ENCODE data around the gene CTSO. TPM values are rescaled to one million over a fixed set of nuclear protein-coding genes. Genes with fewer than 3 reads are reported as not detected.

The CTSO gene
- total RNA-seq, 1 experiment from 2014 or later: 0.81 TPM

DNA sequence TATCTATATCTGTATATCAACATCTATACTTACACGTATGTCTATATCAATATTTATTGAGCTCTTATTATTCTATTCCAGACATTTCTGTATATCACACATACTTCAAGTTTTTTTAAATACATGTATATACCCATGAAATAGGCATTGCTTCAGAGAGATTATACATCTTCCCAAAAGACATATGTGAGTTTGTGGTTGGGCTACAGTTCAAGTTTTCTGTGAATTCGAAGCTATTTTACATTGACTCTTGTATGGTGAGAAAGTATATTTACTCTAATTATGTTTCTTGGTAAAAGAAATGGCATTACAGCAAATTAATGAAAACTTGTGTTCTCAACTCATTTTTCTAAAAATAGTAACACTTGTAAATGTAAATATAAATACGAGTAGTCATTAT lies 46.8 kb upstream of the CTSO start:
- Histone ChIP-seq H4K5ac (ENCODE audit: insufficient read length, low read depth, low read length) (no peak overlapping the region), H2BK12ac (ENCODE audit: insufficient read length, low read depth, low read length) (no peak overlapping the region), H4K20me1 (ENCODE audit: control insufficient read depth, insufficient read depth, insufficient read length) (no peaks in the 10 kb centered on the region), H2AK5ac (ENCODE audit: insufficient read length, low read length) (no peak overlapping the region), H2BK15ac (ENCODE audit: low read depth, low read length) (no peak overlapping the region), H4K91ac (ENCODE audit: insufficient read length, low read depth, low read length) (no peak overlapping the region), H3K9ac (ENCODE audit: extremely low read depth, insufficient read length, low read length) (no peak overlapping the region), H3K23ac (ENCODE audit: insufficient read length, low read depth, low read length) (no peak overlapping the region), H2BK20ac (ENCODE audit: low read depth, low read length, poor library complexity, severe bottlenecking) (no peak overlapping the region), H3K79me1 (ENCODE audit: insufficient read depth, low read depth, low read length, poor library complexity, severe bottlenecking) (no peaks in the 10 kb centered on the region), H2AFZ (ENCODE audit: low read length) (no peak overlapping the region), H3K4me2 (ENCODE audit: insufficient read depth, insufficient read length, low read length) (no peak overlapping the region), H4K8ac (replicated peaks; ENCODE audit: insufficient read length, low read depth, low read length) (no peak overlapping the region), H3K9me3 (ENCODE audit: control insufficient read depth, low read depth, low read length) (no peaks in the 10 kb centered on the region), H3K56ac (ENCODE audit: insufficient read length, low read depth, low read length) (no peak overlapping the region), H3K18ac (ENCODE audit: insufficient read length, low read depth, low read length) (no peak overlapping the region), H3K4ac (ENCODE audit: low read depth, low read length) (no peak overlapping the region), H3K79me2 (ENCODE audit: insufficient read depth, low read length) (no peaks in the 10 kb centered on the region), H3K4me1 (ENCODE audit: insufficient read depth, low read length) (no peaks in the 10 kb centered on the region), H3K14ac (ENCODE audit: insufficient read depth, low read length) (no peak overlapping the region), H3K23me2 (ENCODE audit: insufficient read length, low read depth, low read length, poor library complexity, severe bottlenecking) (no peaks in the 10 kb centered on the region), H3K27me3 (ENCODE audit: insufficient read depth, low read length) (peaks cover 16% of the 10 kb centered on the region; the same call in 1 of the 2 replicates), H3K27ac (ENCODE audit: insufficient read length, low read depth, low read length) (no peak overlapping the region), H3T11ph (ENCODE audit: low read length) (no peak overlapping the region), H2BK5ac (ENCODE audit: insufficient read length, low read length) (no peak overlapping the region), H2BK120ac (ENCODE audit: low read depth, low read length, poor library complexity, severe bottlenecking) (no peak overlapping the region)
- DNase-seq: no peak
- Mint-ChIP-seq H3K4me1 (peaks cover 4 to 9% of the 10 kb centered on the region in 2 experiments), H3K36me3 (ENCODE audit: insufficient read depth in 1 of 3, low read depth in 3 of 3) (peaks cover 3 to 6% (median 3%) of the 10 kb centered on the region in 3 experiments; a peak in 4 of 7 replicates), H3K27me3 (ENCODE audit: low read depth) (peaks cover 82% of the 10 kb centered on the region), H3K4me3 (no peak overlapping the region), H3K9me3 (peaks cover 9 to 14% of the 10 kb centered on the region in 2 experiments), H3K27ac (no peak overlapping the region)
- no CpG with 5 or more reads among the region's 3 CpGs for WGBS (ENCODE audit: extremely low coverage, insufficient read length, low lambda C conversion rate)
- TF ChIP-seq, protein P1, sequence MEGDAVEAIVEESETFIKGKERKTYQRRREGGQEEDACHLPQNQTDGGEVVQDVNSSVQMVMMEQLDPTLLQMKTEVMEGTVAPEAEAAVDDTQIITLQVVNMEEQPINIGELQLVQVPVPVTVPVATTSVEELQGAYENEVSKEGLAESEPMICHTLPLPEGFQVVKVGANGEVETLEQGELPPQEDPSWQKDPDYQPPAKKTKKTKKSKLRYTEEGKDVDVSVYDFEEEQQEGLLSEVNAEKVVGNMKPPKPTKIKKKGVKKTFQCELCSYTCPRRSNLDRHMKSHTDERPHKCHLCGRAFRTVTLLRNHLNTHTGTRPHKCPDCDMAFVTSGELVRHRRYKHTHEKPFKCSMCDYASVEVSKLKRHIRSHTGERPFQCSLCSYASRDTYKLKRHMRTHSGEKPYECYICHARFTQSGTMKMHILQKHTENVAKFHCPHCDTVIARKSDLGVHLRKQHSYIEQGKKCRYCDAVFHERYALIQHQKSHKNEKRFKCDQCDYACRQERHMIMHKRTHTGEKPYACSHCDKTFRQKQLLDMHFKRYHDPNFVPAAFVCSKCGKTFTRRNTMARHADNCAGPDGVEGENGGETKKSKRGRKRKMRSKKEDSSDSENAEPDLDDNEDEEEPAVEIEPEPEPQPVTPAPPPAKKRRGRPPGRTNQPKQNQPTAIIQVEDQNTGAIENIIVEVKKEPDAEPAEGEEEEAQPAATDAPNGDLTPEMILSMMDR (conservative IDR thresholded peaks at IDR 0.05): no peak

Data from H9 (cell line).